HCT116 (cell line): ENCODE data around the gene ZMYND19. TPM values are rescaled to one million over a fixed set of nuclear protein-coding genes. Genes with fewer than 3 reads are reported as not detected.
A peak's percentile ranks its signal among the peaks of the same experiment; 100 is the strongest.

Experiments used
- ATAC-seq: fragments of 200-7000 bp; cut with Tn5 transposase; 2 replicates; pipeline ENCODE4 v1.9.1; 2020; ENCODE audit warnings: mild to moderate bottlenecking, moderate library complexity
- BruUV-seq: library from RNA; stranded (reverse); fragments of 400-500 nt; replicated peaks from 2 replicates; lab custom pipeline; 2021; lab: Mats Ljungman, UMichigan
- CTCF ChIA-PET: fragments of 300-600 bp; sonication (Branson Sonifier 250); formaldehyde crosslinking; loops from one replicate; lab custom pipeline; 2021; ENCODE audit warnings: antibody characterized with exemption; lab: Charles Lee
- POLR2A ChIA-PET: fragments of 300-600, 350-600 bp; sonication (Branson Sonifier 250); formaldehyde crosslinking; loops from one replicate; lab custom pipeline; 2021; ENCODE audit warnings: antibody characterized with exemption; lab: Charles Lee
- RAD21 ChIA-PET, 2 experiments: fragments of 300-600 bp; sonication (Branson Sonifier 250); formaldehyde crosslinking; loops; one replicate each; lab custom pipeline; 2023; ENCODE audit warnings: low total read pairs in 2 of 2; ENCODE audit not compliant: uncharacterized antibody in 2 of 2, unreplicated experiment in 2 of 2, low non-redundant PET in 1 of 2; lab: Charles Lee
- DNase-seq: peaks from one replicate; pipeline ENCODE4 v3.0.0-alpha.2; 2010; ENCODE audit warnings: low read depth, low spot score
- H2AFZ ChIP-seq: fragments of 200-600 bp; shearing (Covaris generic), sonication (generic); 2 replicates; pipeline ENCODE4 v1.6.1; 2017; ENCODE audit warnings: low read depth, mixed run types, mixed read lengths, antibody characterized with exemption, low read length; ENCODE audit not compliant: poor library complexity, severe bottlenecking
- H3K27ac ChIP-seq: 2 replicates; pipeline ENCODE4 v1.5.1; 2012; ENCODE audit warnings: low read depth, low read length
- H3K27me3 ChIP-seq: fragments of 200-600 bp; sonication (generic); 2 replicates; pipeline ENCODE4 v1.6.1; 2016; ENCODE audit warnings: mixed run types, low read length, mixed read lengths; ENCODE audit not compliant: insufficient read depth
- H3K36me3 ChIP-seq, 2 experiments: fragments of 200-500 bp in 1 of 2; fragments of 200-600 bp in 1 of 2; sonication (Bioruptor generic) in 1 of 2; sonication (generic) in 1 of 2; 2 replicates each; pipeline versions ENCODE4 v1.5.1 to v1.6.1; 2014 to 2016; ENCODE audit warnings: low read length in 2 of 2, inconsistent platforms in 1 of 2, mixed read lengths in 1 of 2, mixed run types in 1 of 2; ENCODE audit not compliant: insufficient read depth in 2 of 2, control insufficient read depth in 1 of 2
- H3K4me1 ChIP-seq, 2 experiments: fragments of 200-600 bp in 1 of 2; sonication (generic) in 1 of 2; 2 replicates each; pipeline versions ENCODE4 v1.5.1 to v1.6.1; 2012 to 2017; ENCODE audit warnings: low read length in 2 of 2, inconsistent platforms in 1 of 2, mild to moderate bottlenecking in 1 of 2, mixed read lengths in 1 of 2, mixed run types in 1 of 2, moderate library complexity in 1 of 2; ENCODE audit not compliant: insufficient read depth in 2 of 2, control insufficient read depth in 1 of 2
- H3K4me2 ChIP-seq: fragments of 200-600 bp; sonication (generic); 2 replicates; pipeline ENCODE4 v1.6.1; 2017; ENCODE audit warnings: mixed run types, low read length, mixed read lengths
- H3K4me3 ChIP-seq, 2 experiments: fragments of 200-600 bp in 1 of 2; sonication (generic) in 1 of 2; replicated peaks in 1 of 2; 2 replicates each; pipeline ENCODE4 v1.5.1; 2011 to 2016; ENCODE audit warnings: low read length in 2 of 2, control low read depth in 1 of 2, low read depth in 1 of 2, mild to moderate bottlenecking in 1 of 2, mixed read lengths in 1 of 2, mixed run types in 1 of 2
- H3K79me2 ChIP-seq: fragments of 200-600 bp; sonication (generic); 2 replicates; pipeline ENCODE4 v1.6.1; 2017; ENCODE audit warnings: mild to moderate bottlenecking, mixed run types, low read length, moderate library complexity, mixed read lengths; ENCODE audit not compliant: insufficient read depth
- H3K9ac ChIP-seq: fragments of 200-600 bp; sonication (generic); 2 replicates; pipeline ENCODE4 v1.6.1; 2016; ENCODE audit warnings: low read length, mixed read lengths
- H3K9me2 ChIP-seq: fragments of 200-600 bp; sonication (generic), shearing (Covaris generic); 2 replicates; pipeline ENCODE4 v1.6.1; 2017; ENCODE audit warnings: mixed run types, mild to moderate bottlenecking, moderate library complexity; ENCODE audit not compliant: insufficient read depth
- H3K9me3 ChIP-seq, 2 experiments: fragments of 200-500 bp in 1 of 2; fragments of 200-600 bp in 1 of 2; sonication (Bioruptor generic) in 1 of 2; sonication (generic) in 1 of 2; 2 replicates each; pipeline ENCODE4 v1.6.1; 2014 to 2017; ENCODE audit warnings: low read length in 2 of 2, mixed read lengths in 2 of 2, inconsistent platforms in 1 of 2, low read depth in 1 of 2, mild to moderate bottlenecking in 1 of 2, mixed run types in 1 of 2, moderate library complexity in 1 of 2; ENCODE audit not compliant: control insufficient read depth in 1 of 2, insufficient read depth in 1 of 2
- H4K20me1 ChIP-seq: fragments of 200-600 bp; sonication (generic), shearing (Covaris generic); 2 replicates; pipeline ENCODE4 v1.6.1; 2017; ENCODE audit warnings: mixed run types, mild to moderate bottlenecking, moderate library complexity; ENCODE audit not compliant: insufficient read depth
- EZH2 ChIP-seq: fragments of 200-600 bp; sonication (generic); IDR thresholded peaks from 2 replicates; pipeline ENCODE4 v1.6.1; 2017; ENCODE audit warnings: antibody characterized with exemption, mixed run types
- EZH2phosphoT487 ChIP-seq: fragments of 200-600 bp; IDR thresholded peaks from 2 replicates; pipeline ENCODE4 v1.6.1; 2018; ENCODE audit warnings: antibody characterized with exemption, borderline replicate concordance
- FOSL1 ChIP-seq: IDR thresholded peaks from 2 replicates; pipeline ENCODE4 v1.6.1; 2012; ENCODE audit warnings: low read depth
- POLR2A ChIP-seq: IDR thresholded peaks from 2 replicates; pipeline ENCODE4 v1.7.0; 2011; ENCODE audit warnings: borderline replicate concordance; ENCODE audit not compliant: insufficient read depth, insufficient read length; ENCODE audit errors: extremely low read depth
- POLR2AphosphoS5 ChIP-seq: IDR thresholded peaks from 2 replicates; pipeline ENCODE4 v1.6.1; 2011; ENCODE audit warnings: mild to moderate bottlenecking, low read depth, low read length, moderate library complexity
- SIN3A ChIP-seq: IDR thresholded peaks from 2 replicates; pipeline ENCODE4 v1.6.1; 2012; ENCODE audit warnings: low read depth
- SP1 ChIP-seq: IDR thresholded peaks from 2 replicates; pipeline ENCODE4 v1.6.1; 2012; ENCODE audit warnings: low read depth
- TCF7L2 ChIP-seq: IDR thresholded peaks from 2 replicates; pipeline ENCODE4 v1.7.0; 2011; ENCODE audit warnings: borderline replicate concordance, inconsistent platforms; ENCODE audit not compliant: insufficient read depth, insufficient read length; ENCODE audit errors: extremely low read depth
- YY1 ChIP-seq: IDR thresholded peaks from 2 replicates; pipeline ENCODE4 v1.6.1; 2011; ENCODE audit warnings: low read length, low read depth, moderate library complexity, mild to moderate bottlenecking; ENCODE audit not compliant: insufficient replicate concordance; ENCODE audit errors: extremely low read depth
- ZFX ChIP-seq: fragments of 450-650 bp; IDR thresholded peaks from 2 replicates; pipeline ENCODE4 v1.6.1; 2017
- intact Hi-C: fragments of 100-400 bp; cut with micrococcal nuclease; formaldehyde crosslinking; loops from 2 replicates; pipeline ENCODE4 v1.10.0; 2022
- total RNA-seq: library from RNA; stranded (reverse); gene quantifications from one replicate; pipeline ENCODE4 v1.2.1, GENCODE V29; 2021; ENCODE audit not compliant: unreplicated experiment
- TF ChIP-seq, protein P1 (sequence below), 3 experiments: fragments of 200-600 bp in 1 of 3; sonication (generic) in 1 of 3; IDR thresholded peaks in 2 of 3; conservative IDR thresholded peaks in 1 of 3; 2 replicates each; pipeline ENCODE4 v1.5.1; 2012 to 2017; ENCODE audit warnings: low read depth in 2 of 3, low read length in 2 of 3, antibody characterized with exemption in 1 of 3, borderline replicate concordance in 1 of 3, control low read depth in 1 of 3, mild to moderate bottlenecking in 1 of 3, mixed read lengths in 1 of 3, mixed run types in 1 of 3, moderate library complexity in 1 of 3; ENCODE audit not compliant: insufficient read depth in 1 of 3
- TF ChIP-seq, protein P2 (sequence below): IDR thresholded peaks from 2 replicates; pipeline ENCODE4 v1.6.1; 2011; ENCODE audit warnings: mild to moderate bottlenecking, low read length, moderate library complexity; ENCODE audit not compliant: insufficient replicate concordance; ENCODE audit errors: extremely low read depth

The ZMYND19 gene
- total RNA-seq, 1 experiment from 2014 or later: 57.4 TPM

DNA sequence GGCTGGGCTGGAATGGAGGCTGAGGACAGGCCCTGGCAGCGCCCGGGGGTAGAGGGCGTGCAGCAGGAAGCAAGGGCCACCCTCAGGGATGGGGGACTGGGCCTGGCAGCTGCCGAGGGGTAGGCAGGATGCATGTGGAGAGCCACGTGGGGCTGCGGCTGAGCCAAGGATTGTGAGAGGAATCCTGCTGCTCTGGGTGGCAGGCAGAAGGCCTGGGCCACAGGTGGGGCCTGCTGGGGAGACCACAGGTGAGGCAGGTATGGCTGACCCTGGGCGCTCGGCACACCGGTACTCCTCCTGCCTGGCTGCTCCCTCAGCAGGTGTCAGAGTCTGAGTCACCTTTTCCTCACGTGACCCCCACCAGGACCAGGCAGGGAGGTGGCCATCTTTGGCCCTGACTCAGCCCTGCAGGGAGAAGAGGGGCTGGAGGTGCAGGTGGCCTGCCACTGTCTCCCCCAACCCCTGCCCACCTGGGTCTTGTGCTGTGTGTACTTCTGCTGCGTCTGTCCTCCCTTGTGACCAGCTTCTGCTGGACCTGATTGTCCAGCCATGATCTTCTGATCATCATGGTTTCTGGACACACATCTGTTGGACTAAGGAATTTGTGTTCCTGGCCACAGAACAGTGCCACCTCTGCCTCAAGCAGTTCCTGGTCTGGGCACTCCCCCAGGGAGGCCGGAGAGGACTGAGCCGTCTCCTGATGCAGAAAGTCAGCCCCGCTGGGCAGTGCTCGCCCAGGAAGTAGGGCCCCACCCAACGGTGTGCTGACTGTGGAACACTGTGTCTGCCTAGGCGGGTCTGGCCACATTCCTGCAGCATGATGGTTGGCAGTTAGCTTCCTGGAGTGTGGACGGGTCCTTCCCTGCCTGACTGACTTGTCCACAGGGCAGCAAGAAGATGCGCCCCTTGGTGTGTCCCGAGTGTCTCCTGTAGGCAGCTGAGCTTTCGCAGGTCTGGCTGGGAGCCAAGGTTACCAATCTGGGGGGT is 21.6 kb upstream of the ZMYND19 start:
- Histone ChIP-seq H3K79me2 (peaks cover 51% of the 10 kb centered on the region; the same call in 1 of the 2 replicates), H3K4me1 (peaks cover 42 to 67% of the 10 kb centered on the region in 2 experiments), H2AFZ (no peak overlapping the region), H4K20me1 (no peaks in the 10 kb centered on the region), H3K27ac (peak overlapping the region; percentile 99), H3K4me3 (peak overlapping the region; percentile 29 to 62), H3K27me3 (no peaks in the 10 kb centered on the region), H3K4me2 (peak overlapping the region; percentile 100), H3K9me3 (no peaks in the 10 kb centered on the region), H3K9me2 (no peaks in the 10 kb centered on the region), H3K9ac (peak overlapping the region; percentile 92), H3K36me3 (peaks cover 2 to 26% of the 10 kb centered on the region in 2 experiments; a peak in 2 of 4 replicates)
- CTCF ChIA-PET: interaction anchor here (0.9 kb wide), 1 partner anchor 189 kb away, joined by 3 read pairs; the partner anchor contains the start of genes EXD3 and NOXA1
- intact Hi-C loops: loop anchor here (5.0 kb wide), 1 partner anchor 35 kb away; the partner anchor contains the start of gene DPH7
- no TSS peak for BruUV-seq
- DNase-seq (peak; percentile 90), ATAC-seq (peak; percentile 82)
- TF ChIP-seq POLR2AphosphoS5 (peak; percentile 61), EZH2phosphoT487 (no peak), SIN3A (no peak), POLR2A (peak; percentile 49), YY1 (peak; percentile 88), EZH2 (no peak), FOSL1 (no peak), ZFX (peak; percentile 48; the same call in 1 of the 2 replicates), SP1 (no peak), TCF7L2 (no peak)
- TF ChIP-seq, protein P1, sequence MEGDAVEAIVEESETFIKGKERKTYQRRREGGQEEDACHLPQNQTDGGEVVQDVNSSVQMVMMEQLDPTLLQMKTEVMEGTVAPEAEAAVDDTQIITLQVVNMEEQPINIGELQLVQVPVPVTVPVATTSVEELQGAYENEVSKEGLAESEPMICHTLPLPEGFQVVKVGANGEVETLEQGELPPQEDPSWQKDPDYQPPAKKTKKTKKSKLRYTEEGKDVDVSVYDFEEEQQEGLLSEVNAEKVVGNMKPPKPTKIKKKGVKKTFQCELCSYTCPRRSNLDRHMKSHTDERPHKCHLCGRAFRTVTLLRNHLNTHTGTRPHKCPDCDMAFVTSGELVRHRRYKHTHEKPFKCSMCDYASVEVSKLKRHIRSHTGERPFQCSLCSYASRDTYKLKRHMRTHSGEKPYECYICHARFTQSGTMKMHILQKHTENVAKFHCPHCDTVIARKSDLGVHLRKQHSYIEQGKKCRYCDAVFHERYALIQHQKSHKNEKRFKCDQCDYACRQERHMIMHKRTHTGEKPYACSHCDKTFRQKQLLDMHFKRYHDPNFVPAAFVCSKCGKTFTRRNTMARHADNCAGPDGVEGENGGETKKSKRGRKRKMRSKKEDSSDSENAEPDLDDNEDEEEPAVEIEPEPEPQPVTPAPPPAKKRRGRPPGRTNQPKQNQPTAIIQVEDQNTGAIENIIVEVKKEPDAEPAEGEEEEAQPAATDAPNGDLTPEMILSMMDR (IDR thresholded peaks at IDR 0.05 in 2 of 3, conservative IDR thresholded peaks at IDR 0.05 in 1 of 3; ENCODE audit: borderline replicate concordance in 1 of 3, insufficient read depth in 1 of 3, low read depth in 2 of 3, low read length in 2 of 3): no peak
- TF ChIP-seq, protein P2, sequence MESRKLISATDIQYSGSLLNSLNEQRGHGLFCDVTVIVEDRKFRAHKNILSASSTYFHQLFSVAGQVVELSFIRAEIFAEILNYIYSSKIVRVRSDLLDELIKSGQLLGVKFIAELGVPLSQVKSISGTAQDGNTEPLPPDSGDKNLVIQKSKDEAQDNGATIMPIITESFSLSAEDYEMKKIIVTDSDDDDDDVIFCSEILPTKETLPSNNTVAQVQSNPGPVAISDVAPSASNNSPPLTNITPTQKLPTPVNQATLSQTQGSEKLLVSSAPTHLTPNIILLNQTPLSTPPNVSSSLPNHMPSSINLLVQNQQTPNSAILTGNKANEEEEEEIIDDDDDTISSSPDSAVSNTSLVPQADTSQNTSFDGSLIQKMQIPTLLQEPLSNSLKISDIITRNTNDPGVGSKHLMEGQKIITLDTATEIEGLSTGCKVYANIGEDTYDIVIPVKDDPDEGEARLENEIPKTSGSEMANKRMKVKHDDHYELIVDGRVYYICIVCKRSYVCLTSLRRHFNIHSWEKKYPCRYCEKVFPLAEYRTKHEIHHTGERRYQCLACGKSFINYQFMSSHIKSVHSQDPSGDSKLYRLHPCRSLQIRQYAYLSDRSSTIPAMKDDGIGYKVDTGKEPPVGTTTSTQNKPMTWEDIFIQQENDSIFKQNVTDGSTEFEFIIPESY: peak; percentile 75
- RAD21 ChIA-PET: no interaction called here
- POLR2A ChIA-PET: interaction anchor here (1.1 kb wide), 1 partner anchor 325 kb away, joined by 3 read pairs; no protein-coding TSS in a partner anchor
